Retinal pigment epithelial cell (primary cell): Measurements from ENCODE around the gene RHD.
"Not testable (repeated sequence)": the region's sequence is repeated elsewhere in the genome, so short reads cannot be mapped to it uniquely, and the experiment has no call there.

ENCODE experiments used
- DNase-seq: peaks from one replicate; pipeline ENCODE4 v3.0.0-alpha.2; 2010; ENCODE audit warnings: low read depth
- H3K4me3 ChIP-seq: 2 replicates; pipeline ENCODE4 v1.5.1; 2011; ENCODE audit warnings: mild to moderate bottlenecking, low read length, control low read depth, moderate library complexity
- TF ChIP-seq, protein P1 (sequence below): conservative IDR thresholded peaks from 2 replicates; pipeline ENCODE4 v1.5.1; 2011; ENCODE audit warnings: low read depth, low read length, control low read depth, inconsistent platforms

Gene RHD

DNA sequence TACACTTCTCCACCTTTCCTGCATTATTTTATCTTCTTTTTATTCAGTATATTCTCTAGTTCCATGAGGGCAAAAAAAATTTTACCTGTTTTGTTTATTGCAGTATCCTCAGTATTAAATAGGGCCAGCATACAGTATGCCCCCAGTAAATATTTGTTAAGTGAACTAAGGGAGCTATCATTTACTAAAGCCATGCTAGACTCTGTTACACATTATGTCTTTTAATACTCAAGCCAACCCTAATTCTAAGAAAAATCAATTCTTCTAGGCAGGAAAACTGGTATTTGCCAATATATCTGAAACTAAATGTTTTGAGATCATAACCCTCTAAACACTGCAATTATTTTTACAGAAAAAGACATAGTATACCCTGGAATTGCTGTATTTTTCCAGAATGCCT lies 84.1 kb downstream of the RHD start:
- no peak for DNase-seq
- TF ChIP-seq, protein P1, sequence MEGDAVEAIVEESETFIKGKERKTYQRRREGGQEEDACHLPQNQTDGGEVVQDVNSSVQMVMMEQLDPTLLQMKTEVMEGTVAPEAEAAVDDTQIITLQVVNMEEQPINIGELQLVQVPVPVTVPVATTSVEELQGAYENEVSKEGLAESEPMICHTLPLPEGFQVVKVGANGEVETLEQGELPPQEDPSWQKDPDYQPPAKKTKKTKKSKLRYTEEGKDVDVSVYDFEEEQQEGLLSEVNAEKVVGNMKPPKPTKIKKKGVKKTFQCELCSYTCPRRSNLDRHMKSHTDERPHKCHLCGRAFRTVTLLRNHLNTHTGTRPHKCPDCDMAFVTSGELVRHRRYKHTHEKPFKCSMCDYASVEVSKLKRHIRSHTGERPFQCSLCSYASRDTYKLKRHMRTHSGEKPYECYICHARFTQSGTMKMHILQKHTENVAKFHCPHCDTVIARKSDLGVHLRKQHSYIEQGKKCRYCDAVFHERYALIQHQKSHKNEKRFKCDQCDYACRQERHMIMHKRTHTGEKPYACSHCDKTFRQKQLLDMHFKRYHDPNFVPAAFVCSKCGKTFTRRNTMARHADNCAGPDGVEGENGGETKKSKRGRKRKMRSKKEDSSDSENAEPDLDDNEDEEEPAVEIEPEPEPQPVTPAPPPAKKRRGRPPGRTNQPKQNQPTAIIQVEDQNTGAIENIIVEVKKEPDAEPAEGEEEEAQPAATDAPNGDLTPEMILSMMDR = no peak
- H3K4me3 ChIP-seq = no peak overlapping the region

DNA sequence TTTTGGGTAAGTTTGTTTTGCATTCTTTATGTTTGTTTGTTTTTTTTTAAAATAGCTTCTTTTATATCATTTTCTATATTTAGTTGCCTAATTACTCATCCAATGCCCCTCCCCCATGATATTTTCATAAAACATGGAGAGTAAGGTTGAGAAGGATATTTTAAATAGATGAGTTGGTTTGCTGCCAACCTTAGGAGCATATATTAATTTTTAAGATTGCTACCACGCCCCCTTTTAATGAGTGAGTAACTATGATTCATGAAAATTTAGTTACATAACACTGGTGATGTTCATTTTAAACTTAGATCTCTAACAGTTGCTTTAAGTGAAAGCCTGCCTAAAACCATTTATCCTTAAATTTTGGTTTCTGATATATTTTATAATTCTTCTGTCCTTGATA lies 84.5 kb downstream of the RHD start:
- no peak for DNase-seq
- TF ChIP-seq, protein P1 = no peak
- no peak overlapping the region for H3K4me3 ChIP-seq

DNA sequence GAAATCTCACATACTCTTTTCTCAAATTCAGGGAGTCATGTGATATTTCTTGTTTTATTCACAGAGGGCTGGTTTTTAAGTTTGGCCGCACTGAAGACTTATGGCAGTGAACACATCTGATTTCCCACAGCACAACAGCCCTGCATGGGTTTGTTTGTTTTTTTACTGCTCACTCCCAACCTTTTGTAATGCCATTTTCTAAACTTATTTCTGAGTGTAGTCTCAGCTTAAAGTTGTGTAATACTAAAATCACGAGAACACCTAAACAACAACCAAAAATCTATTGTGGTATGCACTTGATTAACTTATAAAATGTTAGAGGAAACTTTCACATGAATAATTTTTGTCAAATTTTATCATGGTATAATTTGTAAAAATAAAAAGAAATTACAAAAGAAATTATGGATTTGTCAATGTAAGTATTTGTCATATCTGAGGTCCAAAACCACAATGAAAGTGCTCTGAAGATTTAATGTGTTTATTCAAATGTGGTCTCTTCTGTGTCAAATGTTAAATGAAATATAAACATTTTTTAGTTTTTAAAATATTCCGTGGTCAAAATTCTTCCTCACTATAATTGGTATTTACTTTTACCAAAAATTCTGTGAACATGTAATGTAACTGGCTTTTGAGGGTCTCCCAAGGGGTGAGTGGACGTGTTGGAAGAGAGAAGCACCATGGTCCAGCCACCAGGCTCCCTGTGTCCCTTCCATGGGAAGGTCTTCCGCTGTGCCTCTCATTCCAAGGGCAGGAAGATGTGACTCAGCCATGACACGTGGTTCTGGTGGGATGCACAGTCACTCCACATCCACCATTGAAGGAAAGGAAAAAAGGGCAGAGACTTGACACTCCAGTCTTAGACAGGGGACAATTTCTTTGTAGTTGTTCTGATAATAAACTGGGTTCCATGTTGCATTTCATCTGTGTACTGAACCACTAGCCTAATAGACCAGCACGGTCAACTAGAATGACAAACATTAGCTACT lies 88.6 kb downstream of the RHD start:
- TF ChIP-seq, protein P1 = no peak
- H3K4me3 ChIP-seq = no peak overlapping the region
- DNase-seq = no peak

DNA sequence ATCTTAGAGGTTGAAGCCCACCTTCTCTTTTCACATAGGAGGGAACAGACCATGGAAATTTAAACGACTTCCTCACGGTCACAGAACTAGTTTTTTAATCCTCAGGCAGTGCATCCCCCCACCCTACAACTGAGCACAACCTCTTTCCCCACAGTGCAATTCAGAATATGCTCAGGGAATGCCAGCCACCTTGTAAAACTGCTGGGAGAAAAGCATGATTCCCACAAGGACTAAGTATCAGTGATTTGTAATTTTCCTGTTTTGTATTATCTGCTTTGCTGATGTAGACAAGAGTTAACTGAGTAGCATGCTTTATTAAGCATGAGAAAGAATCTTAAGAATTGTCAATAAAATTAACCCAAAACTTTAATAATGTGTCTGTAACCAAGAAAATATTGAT lies 89.6 kb downstream of the RHD start:
- H3K4me3 ChIP-seq = no peak overlapping the region
- DNase-seq = no peak
- TF ChIP-seq, protein P1 = no peak

DNA sequence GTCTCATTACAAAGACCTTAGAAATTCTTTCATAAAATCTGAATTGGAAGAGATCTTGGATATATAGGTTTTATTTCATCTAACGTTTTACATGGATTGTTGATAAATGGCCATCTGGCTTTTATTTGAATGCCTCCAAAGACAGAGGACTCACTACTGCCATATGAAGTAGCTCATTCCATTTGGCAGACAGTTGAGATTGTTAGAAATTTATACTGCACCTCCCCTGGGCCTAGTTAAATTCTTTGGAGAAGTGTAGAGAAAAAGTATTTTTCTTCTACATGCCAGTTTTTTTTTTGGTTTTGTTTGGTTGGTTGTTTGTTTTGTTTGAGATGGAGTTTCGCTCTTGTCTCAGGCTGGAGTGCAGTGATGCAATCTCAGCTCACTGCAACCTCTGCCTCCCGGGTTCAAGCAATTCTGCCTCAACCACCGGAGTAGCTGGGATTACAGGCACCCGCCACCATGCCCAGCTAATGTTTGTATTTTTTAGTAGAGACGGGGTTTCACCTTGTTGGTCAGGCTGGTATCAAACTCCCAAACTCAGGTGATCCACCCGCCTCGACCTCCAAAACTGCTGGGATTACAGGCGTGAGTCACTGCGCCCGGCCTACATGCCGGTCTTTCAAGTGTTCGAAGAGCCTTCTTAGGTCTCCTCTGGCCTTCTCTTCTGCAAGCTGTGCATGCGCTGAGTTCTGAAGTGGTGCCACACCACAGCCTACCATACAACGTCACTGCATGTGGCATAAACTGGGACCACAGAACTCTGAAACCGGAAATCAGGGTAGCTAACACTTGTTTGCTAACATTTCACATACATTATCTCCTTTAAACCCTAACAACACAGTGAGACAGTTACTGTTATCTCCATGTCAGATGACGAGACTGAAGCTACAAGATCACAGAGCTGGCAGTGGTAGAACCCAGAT lies 90.6 kb downstream of the RHD start:
- H3K4me3 ChIP-seq, DNase-seq: not testable (repeated sequence)

DNA sequence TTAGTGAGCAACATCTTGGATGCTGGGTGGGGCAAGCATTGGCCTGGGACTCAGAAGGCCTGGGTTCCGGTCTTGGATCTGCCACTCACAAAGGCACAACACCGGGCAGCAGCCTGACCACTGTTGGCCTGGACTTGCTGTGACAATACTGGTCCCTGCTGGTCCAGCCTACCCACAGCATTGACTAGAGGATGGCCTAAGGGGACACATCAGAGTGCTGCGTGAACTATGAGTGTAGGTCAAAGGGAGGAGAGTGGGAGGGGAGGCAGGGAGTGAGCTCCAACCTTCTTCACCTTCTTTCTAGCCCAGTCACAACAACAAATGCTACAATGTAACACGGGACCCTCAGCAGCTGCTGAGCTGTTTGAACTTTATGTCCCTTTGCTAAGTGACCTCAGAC lies 96.9 kb downstream of the RHD start:
- no peak for DNase-seq
- TF ChIP-seq, protein P1 = no peak
- H3K4me3 ChIP-seq = no peak overlapping the region

DNA sequence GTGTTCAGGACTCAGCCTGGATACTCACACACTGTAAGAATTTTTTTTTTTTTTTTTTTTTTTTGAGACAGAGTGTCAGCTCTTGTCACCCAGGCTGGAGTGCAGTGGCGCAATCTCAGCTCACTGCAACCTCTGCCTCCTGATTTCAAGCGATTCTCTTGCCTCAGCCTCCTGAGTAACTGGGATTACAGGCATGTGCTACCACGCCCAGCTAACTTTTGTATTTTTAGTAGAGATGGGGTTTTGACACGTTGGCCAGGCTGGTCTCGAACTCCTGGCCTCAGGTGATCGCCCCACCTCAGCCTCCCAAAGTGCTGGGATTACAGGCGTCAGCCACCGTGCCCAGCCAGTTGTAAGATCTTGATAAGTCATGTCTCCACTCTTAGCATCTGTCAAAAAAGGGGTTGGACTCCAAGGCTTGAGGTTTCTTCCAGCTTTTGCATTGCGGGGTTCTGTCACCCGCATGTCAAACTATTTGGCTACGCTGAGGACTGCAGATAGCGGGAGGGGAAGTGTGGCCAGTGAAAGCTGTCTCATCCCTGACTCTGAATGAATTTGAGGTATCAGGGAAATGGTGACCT lies 97.5 kb downstream of the RHD start:
- not testable (repeated sequence) for DNase-seq, H3K4me3 ChIP-seq

DNA sequence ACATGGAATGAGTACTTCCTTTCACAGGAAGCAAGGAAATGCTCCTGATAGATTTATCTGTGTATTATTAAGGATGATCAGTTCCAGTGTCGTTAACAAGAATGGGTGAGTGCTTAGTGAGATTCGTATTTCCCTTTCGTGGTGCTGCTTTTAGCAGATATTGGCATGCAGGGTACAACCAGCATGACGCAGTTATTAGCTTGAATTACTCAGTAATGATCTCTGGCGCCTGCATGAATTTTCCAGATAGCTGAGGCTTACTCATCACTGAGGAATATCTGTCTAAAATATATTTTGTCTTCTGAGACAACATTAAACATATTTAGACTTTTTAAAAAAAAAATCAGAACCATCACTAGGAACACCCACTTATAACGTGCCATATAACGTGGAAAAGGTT lies 99.4 kb downstream of the RHD start:
- H3K4me3 ChIP-seq, DNase-seq: not testable (repeated sequence)

DNA sequence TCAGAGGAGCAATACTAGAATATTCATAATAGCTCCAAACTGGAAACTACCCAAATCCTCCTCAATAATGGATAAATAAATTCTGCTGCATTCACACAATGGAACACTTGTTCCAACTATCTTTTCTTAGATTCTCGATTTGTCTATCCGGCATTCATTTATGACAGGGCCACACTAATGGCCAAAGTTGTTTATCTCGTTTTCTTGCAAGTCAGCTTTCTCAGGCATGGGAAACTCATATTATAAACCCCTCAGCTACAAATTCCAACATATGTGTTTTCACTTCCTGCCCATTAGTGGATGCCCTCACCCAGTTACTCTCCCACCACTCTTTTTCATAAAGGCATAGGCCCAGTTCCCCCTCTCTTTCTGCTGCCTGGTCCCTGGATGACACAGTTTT lies 106.1 kb downstream of the RHD start:
- H3K4me3 ChIP-seq, DNase-seq: not testable (repeated sequence)
